ENCODE measurements around the gene CDK5R1.

The CDK5R1 gene

DNA sequence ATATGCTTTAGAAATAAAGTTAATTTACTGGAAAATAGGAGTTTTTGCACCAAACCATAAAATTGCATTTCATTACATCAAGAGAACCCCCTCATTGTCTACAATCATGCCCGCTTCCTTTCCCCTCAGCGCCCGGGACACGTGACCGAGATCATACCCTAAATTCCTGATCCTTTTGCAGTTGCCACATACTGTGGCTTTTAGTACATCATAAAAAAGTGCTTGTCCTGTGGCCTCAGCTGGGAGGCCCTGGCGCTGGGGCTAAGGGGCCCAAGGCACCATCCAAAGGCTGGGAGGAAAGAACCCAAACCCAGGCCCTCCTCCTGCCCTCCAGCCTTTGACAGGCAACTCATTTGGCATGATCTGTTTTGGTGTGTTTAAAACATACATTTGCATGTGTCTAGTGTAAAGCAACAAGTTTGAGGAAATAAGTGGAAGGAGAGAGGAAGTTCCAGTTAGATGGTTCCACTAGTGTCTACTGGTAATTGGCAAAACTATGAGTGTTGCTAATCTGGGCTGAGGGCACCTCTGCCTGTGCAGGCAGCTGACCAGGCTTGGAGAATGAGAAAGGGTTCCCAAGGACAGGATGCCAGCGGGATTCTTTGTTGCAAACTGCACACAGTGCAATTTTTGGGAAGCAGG lies 6.0 kb downstream of the CDK5R1 start:
- no peak for DNase-seq (ENCODE audit: low read depth, low spot score)

- DNase-seq (ENCODE audit: low read depth, low spot score), result no peak
Measured at GRCh38 chr17:32493571-32493970, 6.8 kb downstream of the CDK5R1 start.

DNA sequence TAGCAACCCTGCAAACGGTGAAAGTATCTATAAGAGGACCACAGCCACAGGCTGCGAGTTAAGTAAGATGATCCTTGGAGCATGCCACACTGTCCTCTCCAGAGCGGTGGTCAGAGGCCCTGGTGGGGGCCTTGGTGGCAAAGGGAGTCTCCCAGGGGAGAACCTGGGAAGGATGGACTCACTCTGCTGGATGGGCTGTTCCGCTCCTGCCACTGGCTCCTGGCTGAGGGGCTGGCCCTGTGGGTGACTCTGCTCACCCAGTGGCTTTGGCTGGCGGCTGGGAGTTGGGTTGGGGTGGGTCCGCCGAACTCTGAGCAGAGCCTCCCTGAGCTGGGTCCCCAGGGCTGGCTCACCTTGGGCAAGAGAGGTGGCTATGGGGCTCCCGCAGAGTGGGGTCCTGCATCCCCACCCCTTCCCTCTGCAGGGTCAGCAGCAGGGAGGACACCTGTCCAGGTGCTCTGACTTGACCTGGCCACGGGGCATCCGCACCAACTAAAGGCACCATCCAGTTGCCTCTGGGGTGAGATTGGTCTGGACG lies 7.3 kb downstream of the CDK5R1 start:
- DNase-seq (ENCODE audit: low read depth, low spot score), result no peak

GRCh38 chr17:32494621-32495358 lies 8.0 kb downstream of the CDK5R1 start:
- no peak for DNase-seq (ENCODE audit: low read depth, low spot score)

- DNase-seq (ENCODE audit: low read depth, low spot score), result no peak
Measured at GRCh38 chr17:32495359-32496231, 8.8 kb downstream of the CDK5R1 start.

GRCh38 chr17:32496395-32497073 lies 9.7 kb downstream of the CDK5R1 start:
- DNase-seq (ENCODE audit: low read depth, low spot score), result no peak

GRCh38 chr17:32497431-32498205 lies 10.8 kb downstream of the CDK5R1 start:
- no peak for DNase-seq (ENCODE audit: low read depth, low spot score)

DNA sequence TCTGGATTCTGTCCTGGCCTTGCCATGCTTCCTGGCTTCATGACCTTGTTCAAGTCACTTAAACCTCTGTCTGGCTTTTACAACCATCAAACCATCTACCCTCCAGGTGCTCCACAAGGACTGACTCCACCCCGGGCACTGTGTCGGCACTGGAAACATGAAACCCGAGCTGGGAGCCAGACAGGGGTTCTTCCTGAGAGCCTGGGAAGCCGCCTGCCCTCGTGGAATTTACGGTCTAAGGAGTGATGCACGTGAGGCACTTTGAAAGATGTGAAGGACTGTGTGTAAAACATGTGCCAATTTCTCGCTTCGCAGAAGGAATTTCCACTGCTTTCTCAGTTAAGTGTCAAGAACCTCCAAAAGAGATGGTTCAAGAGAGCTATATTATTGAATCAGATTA lies 11.6 kb downstream of the CDK5R1 start:
- no peak for DNase-seq (ENCODE audit: low read depth, low spot score)

DNA sequence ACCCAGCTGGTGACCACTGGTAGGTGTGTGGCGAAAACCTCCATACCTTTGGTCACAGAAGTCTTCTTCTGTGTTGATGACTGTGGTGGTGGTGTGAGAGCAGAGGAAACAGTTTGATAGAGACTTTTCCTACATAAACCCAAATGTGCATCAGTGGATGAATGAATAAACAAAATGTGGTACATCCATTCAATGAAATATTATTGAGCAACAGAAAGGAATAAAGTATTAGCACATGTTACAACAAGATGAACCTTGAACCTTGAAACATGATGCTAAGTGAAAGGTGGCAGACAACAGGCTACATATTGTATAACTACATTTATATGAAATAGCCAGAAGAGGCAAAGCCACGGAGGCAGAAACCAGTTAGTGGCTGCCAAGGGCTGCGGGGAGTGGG lies 15.2 kb downstream of the CDK5R1 start:
- DNase-seq (ENCODE audit: low read depth, low spot score), result no peak

DNA sequence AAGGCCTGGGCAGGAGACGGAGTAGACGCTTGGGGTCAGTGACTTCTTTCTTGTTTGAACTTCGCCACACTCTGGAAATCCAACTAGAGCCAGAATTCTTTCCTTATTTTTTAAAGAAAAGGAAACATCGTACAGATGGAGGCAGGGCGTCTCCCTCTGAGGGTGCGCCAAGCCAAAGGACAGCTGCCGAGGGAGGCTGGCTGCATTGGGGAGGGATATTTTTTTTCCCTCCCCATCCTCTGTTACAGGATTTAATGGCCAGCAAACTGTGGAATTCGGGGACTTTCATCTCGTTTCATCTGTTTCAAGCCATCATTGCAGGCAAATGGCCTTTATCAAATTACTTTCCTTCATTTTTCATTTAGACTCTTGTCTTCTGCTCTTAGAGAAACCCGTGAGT lies 15.9 kb downstream of the CDK5R1 start:
- DNase-seq (ENCODE audit: low read depth, low spot score), result no peak

- no peak for DNase-seq (ENCODE audit: low read depth, low spot score)
Measured at GRCh38 chr17:32503251-32504165, 16.7 kb downstream of the CDK5R1 start.

DNA sequence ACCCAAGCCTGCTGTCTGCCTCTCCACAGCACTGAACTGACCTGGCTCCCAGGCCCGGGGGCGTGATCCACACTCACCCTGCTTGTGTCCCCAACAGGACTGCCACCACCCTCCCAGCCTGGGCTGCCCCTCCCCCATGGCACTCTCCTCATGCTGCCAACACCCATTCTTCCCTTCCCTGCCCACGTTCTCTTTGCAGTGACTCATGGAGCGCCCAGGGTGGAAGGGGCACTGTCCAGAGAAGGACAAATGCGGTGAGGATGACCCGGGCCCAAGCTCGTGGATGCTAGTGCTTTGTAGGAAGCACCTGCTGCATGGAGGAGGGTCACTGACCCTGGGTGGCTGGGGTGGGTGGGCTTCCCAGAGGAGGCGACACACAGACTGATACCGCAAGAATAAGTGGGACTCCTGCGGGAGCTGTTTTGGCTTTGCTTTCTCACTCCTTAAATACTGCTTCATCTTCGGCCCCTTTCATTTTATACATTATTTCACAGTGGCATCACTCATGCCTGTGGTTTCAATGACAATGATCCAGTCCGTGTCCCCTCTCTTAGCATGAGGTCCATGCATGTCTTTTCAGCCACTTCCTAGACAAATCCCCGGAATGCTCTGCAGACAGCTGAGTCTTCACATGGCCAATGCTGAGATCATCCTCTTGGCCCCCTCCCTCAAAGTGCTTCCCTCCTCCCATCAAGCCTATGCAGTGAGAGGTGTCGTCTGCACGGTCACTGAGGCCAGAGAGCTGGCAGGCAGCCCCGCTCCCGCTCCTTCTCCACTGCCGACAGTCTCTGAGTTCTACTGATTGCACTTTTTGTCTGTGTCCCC lies 17.6 kb downstream of the CDK5R1 start:
- DNase-seq (ENCODE audit: low read depth, low spot score), result no peak

DNA sequence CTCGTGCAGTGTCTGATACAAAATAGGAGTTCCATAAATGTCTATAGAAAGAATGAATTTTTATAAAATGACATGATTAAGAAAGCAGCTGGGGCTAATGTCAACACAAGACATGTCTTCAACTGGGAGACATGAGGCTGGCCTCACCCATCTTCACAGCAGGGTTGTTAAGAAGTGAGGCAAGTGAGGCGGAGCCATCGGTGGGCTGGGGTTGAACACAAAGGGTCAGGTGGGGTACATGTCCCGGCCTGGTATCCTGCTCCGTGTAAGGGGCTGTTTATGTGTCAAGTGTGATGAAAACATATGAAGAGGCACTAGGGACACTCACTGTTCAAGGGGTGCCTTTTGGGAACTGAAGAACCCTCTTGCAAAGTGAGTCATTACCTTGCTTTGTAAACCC lies 22.1 kb downstream of the CDK5R1 start:
- no peak for DNase-seq (ENCODE audit: low read depth, low spot score)

DNA sequence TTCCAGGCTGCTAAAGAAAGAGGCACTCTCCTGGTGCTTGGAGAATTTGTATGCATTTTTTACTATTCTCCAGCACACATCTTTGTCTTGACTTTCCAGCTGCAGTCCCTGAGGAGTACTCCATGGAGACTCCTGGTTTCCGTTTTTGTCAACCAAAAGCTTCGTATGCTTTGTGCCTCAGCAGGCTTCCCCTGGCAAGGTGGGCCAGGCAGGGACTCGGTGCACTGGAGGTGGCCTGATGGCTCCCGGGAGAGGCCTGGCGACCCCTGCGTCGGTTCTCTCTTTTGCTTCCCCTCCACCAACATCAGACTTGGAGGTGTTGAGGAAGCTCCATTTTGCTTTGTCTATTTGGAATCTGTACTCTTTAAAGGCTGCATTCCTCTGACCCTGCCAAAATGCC lies 23.7 kb downstream of the CDK5R1 start:
- no peak for DNase-seq (ENCODE audit: low read depth, low spot score)

DNA sequence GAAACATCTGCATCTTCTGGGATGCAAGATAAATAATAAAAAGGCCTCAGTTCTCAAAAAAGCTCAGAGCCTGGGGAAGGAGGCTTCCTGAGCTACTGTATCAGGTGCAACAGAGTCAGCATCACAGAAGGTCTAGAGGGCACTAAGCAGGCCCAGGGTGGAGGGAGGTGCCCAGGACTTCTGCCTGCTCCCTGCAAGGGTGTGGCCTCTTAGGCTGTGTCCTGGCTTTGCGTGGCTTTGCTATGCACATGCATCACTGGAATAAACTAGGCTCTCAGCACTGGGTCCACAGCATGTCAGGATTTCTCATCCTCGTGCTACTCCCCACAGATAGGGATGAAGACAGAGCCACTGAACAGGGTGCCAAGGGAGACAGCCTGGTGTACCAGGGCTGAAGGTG lies 25.5 kb downstream of the CDK5R1 start:
- DNase-seq (ENCODE audit: low read depth, low spot score), result no peak

GRCh38 chr17:32513579-32513978 lies 26.8 kb downstream of the CDK5R1 start:
- no peak for DNase-seq (ENCODE audit: low read depth, low spot score)

GRCh38 chr17:32514606-32515005 lies 27.8 kb downstream of the CDK5R1 start:
- DNase-seq (ENCODE audit: low read depth, low spot score), result no peak

DNA sequence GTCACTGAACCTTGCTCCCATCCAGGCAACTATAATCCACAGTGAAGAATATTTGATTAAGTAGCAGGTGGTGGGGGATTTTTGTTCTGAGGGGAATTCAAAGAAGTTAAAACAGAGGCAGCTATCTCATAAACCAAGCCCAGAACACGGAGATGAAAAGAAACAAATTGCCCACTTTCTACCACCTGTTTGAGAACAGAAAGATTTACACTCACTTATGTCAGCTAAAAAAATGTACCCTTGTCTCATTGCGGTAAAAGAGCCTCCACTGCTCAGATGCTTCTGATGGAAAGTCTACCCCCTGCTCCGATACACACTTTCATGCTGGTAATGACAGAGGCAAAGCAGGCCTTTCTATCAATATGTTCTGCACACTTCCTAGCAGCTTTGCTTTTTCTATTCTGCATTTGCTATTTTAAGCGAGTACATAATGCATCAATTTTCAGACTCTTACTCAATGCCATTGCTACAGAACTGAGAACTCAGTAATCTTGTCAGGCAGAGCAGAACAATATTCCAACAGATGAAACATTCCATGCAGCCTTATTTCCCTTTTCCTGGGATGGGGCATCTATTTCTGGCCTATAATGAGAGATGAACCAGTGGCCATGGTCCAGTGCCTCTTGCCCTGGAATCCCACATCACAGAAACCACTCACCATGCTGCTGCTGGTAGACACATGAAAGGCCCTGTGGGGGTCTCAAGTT lies 29.0 kb downstream of the CDK5R1 start:
- no peak for DNase-seq (ENCODE audit: low read depth, low spot score)

All from activated naive CD8-positive, alpha-beta T cell treated with anti-CD3 and anti-CD28 coated beads, Interleukin-2, amount 50 U/mL, for 16 hours (primary cell).